Pulmonary artery endothelial cell (primary cell): Measurements from ENCODE around the gene CFAP54. TPM values are rescaled to one million over a fixed set of nuclear protein-coding genes. Genes with fewer than 3 reads are reported as not detected.

Experiments used
- total RNA-seq: library from RNA; depleted of rRNA; stranded (reverse); fragments of >200 nt; gene quantifications from 2 replicates; pipeline ENCODE4 v1.2.3, GENCODE V29; 2014

CFAP54 gene
- total RNA-seq, 1 donor from 2014 or later = 26.2 TPM

Other genes with a start within 250 kb of the CFAP54 start
- gene CDK17, start 89.1 kb upstream of the CFAP54 start, total RNA-seq = 224 and 273 TPM in 2 replicates